ENCODE data around the gene ZNF705A. TPM values are rescaled to one million over a fixed set of nuclear protein-coding genes. Genes with fewer than 3 reads are reported as not detected.

Gene ZNF705A
- total and polyA plus RNA-seq, 2 experiments from 2014 or later: not detected

DNA sequence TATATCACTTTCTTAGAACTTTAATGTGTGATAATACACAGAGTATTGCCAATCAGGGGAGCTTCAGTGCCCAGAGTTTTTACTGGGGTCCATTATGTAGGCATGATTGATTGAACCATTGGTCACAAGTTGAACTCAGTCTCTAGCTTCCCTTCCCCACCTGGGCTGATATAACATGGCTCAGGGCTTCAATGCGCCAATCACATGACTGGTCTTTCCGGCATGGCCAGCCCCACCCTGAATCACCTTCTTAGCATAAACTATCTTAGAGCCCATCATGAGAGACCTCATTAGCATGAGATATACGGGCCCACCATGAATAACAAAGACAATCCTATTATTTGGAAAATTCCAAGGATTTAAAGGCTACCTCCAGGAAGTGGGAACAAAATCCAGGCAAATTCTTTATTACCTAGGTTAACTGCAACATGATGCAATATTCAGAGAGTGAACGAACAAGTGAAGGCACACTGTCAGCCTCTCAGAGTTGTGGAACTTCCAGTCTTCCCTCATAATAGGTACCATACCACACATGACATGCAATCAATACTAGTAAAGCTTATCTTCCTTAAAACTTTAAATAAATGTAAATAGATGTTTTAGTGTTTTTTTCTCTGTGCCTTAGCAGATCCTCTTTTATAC lies 36.6 kb upstream of the ZNF705A start:
- Histone ChIP-seq H3F3A (replicated peaks; ENCODE audit: low read depth) (0 out of 2 replicates have a peak, but pooled peaks cover 2% of the 10 kb centered on the region), H3K27ac (ENCODE audit: low read depth) (no peak overlapping the region), H2AFZ (peak overlapping the region; percentile 60; the same call in 1 of the 2 replicates), H3K36me3 (ENCODE audit: insufficient read depth) (no peaks in the 10 kb centered on the region), H3K79me2 (replicated peaks; ENCODE audit: insufficient read depth) (no peaks in the 10 kb centered on the region), H3K4me3 (no peak overlapping the region), H4K20me1 (replicated peaks; ENCODE audit: insufficient read depth) (no peaks in the 10 kb centered on the region), H3K4me1 (ENCODE audit: insufficient read depth) (peaks cover 13% of the 10 kb centered on the region), H3K9me2 (ENCODE audit: insufficient read depth) (peaks cover 13% of the 10 kb centered on the region; the same call in 1 of the 2 replicates), H3K4me2 (no peak overlapping the region; the same call in 1 of the 2 replicates), H3K27me3 (ENCODE audit: insufficient read depth) (no peaks in the 10 kb centered on the region)
- DNase-seq (ENCODE audit: low spot score) (peak; percentile 28), ATAC-seq (no peak)
- no peak overlapping the region for H3K4me3 Mint-ChIP-seq
- no peaks in the 10 kb centered on the region for H3K9me3 Mint-ChIP-seq
- TF ChIP-seq POLR2AphosphoS5 (IDR thresholded peaks at IDR 0.05; ENCODE audit: low read depth) (no peak), EZH2 (IDR thresholded peaks at IDR 0.05; ENCODE audit: low read depth, unreplicated experiment) (no peak), ZNF331 (CRISPR knock-in tag; IDR thresholded peaks at IDR 0.05; ENCODE audit: low read depth) (no peak), STAT1 (IDR thresholded peaks at IDR 0.05; ENCODE audit: unreplicated experiment) (no peak), REST (IDR thresholded peaks at IDR 0.05; ENCODE audit: unreplicated experiment) (no peak), ZNF114 (CRISPR knock-in tag; IDR thresholded peaks at IDR 0.05) (no peak), NANOG (IDR thresholded peaks at IDR 0.05; ENCODE audit: borderline replicate concordance) (no peak), CREB1 (CRISPR knock-in tag; IDR thresholded peaks at IDR 0.05; ENCODE audit: low read depth) (no peak), JUNB (IDR thresholded peaks at IDR 0.05; ENCODE audit: unreplicated experiment) (no peak), EZH2phosphoT487 (IDR thresholded peaks at IDR 0.05; ENCODE audit: unreplicated experiment) (no peak)
- TF ChIP-seq, protein P1, sequence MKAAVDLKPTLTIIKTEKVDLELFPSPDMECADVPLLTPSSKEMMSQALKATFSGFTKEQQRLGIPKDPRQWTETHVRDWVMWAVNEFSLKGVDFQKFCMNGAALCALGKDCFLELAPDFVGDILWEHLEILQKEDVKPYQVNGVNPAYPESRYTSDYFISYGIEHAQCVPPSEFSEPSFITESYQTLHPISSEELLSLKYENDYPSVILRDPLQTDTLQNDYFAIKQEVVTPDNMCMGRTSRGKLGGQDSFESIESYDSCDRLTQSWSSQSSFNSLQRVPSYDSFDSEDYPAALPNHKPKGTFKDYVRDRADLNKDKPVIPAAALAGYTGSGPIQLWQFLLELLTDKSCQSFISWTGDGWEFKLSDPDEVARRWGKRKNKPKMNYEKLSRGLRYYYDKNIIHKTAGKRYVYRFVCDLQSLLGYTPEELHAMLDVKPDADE (IDR thresholded peaks at IDR 0.05): no peak
- TF ChIP-seq, protein P2, sequence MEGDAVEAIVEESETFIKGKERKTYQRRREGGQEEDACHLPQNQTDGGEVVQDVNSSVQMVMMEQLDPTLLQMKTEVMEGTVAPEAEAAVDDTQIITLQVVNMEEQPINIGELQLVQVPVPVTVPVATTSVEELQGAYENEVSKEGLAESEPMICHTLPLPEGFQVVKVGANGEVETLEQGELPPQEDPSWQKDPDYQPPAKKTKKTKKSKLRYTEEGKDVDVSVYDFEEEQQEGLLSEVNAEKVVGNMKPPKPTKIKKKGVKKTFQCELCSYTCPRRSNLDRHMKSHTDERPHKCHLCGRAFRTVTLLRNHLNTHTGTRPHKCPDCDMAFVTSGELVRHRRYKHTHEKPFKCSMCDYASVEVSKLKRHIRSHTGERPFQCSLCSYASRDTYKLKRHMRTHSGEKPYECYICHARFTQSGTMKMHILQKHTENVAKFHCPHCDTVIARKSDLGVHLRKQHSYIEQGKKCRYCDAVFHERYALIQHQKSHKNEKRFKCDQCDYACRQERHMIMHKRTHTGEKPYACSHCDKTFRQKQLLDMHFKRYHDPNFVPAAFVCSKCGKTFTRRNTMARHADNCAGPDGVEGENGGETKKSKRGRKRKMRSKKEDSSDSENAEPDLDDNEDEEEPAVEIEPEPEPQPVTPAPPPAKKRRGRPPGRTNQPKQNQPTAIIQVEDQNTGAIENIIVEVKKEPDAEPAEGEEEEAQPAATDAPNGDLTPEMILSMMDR (conservative IDR thresholded peaks at IDR 0.05; ENCODE audit: low read depth in 2 of 2): no peak
- peaks cover 1% of the 10 kb centered on the region for H3K27me3 Mint-ChIP-seq (ENCODE audit: insufficient read depth, low read depth, poor library complexity)
- no peaks in the 10 kb centered on the region; the same call in 2 of the 3 replicates for H3K36me3 Mint-ChIP-seq (ENCODE audit: low read depth)
- peaks cover 13% of the 10 kb centered on the region for H3K4me1 Mint-ChIP-seq
- H3K27ac Mint-ChIP-seq: peak overlapping the region; percentile 36; the same call in 1 of the 2 replicates
